Spleen (tissue), 7 donors: ENCODE data around the gene ADGRG1.

Experiments
- POLR2A ChIP-seq, 3 donors: fragments of 450-650 bp; IDR thresholded peaks; one replicate each; pipeline ENCODE4 v1.5.1; 2017; ENCODE audit warnings: antibody characterized with exemption in 3 of 3, mild to moderate bottlenecking in 1 of 3
- POLR2AphosphoS5 ChIP-seq, 3 donors: sonication (generic); formaldehyde crosslinking; IDR thresholded peaks; one replicate each; pipeline ENCODE4 v1.5.1; 2017; ENCODE audit warnings: antibody characterized with exemption in 3 of 3
- TF ChIP-seq, protein P1 (sequence below), 11 experiments: fragments of 200-600 bp in 7 of 11; fragments of 450-650 bp in 4 of 11; sonication (generic) in 4 of 11; IDR thresholded peaks in 8 of 11; conservative IDR thresholded peaks in 3 of 11; 1 replicate in 7 of 11; 2 replicates in 4 of 11; pipeline versions ENCODE4 v1.4.0 to v1.8.0; 2016 to 2021; ENCODE audit warnings: antibody characterized with exemption in 11 of 11, inconsistent platforms in 4 of 11, mild to moderate bottlenecking in 1 of 11
- donor health status: DM: no; HTN: no; CAD: no; lungs with moderate emphysema.
- donor health status: DM: no; HTN: no; CAD: no.
- donor health status: DM: no; HTN: no; CAD: no.

DNA sequence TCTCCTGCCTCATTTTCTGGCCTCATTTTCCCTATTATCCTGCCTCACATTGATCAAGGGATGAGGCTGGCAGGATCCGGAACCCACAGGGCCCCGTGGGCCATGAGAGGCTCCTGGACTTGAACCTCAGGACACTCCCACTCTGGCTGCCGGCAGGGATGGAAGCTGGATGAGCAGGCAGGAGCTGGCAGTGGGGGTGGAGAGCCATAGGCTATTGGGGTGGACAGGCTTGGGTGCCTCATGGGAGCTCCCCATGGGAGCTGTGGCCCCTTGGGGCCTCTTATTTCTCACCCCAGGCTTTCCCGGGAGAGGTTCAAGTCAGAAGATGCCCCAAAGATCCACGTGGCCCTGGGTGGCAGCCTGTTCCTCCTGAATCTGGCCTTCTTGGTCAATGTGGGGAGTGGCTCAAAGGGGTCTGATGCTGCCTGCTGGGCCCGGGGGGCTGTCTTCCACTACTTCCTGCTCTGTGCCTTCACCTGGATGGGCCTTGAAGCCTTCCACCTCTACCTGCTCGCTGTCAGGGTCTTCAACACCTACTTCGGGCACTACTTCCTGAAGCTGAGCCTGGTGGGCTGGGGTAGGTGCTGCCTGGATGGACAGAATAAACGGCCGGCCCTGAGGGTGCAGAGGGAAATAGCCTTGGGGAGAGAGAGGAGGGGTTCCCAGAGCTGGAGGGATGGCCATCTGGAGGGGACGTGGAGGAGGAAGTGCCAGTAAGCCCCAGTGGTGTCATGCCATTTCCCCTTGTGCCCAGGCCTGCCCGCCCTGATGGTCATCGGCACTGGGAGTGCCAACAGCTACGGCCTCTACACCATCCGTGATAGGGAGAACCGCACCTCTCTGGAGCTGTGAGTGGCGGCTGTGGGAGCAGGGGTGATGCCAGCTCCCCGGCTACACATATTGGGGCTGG is 55.5 kb downstream of the ADGRG1 start:
- no peak for TF ChIP-seq POLR2A (IDR thresholded peaks at IDR 0.05)
- TF ChIP-seq, protein P1, sequence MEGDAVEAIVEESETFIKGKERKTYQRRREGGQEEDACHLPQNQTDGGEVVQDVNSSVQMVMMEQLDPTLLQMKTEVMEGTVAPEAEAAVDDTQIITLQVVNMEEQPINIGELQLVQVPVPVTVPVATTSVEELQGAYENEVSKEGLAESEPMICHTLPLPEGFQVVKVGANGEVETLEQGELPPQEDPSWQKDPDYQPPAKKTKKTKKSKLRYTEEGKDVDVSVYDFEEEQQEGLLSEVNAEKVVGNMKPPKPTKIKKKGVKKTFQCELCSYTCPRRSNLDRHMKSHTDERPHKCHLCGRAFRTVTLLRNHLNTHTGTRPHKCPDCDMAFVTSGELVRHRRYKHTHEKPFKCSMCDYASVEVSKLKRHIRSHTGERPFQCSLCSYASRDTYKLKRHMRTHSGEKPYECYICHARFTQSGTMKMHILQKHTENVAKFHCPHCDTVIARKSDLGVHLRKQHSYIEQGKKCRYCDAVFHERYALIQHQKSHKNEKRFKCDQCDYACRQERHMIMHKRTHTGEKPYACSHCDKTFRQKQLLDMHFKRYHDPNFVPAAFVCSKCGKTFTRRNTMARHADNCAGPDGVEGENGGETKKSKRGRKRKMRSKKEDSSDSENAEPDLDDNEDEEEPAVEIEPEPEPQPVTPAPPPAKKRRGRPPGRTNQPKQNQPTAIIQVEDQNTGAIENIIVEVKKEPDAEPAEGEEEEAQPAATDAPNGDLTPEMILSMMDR (IDR thresholded peaks at IDR 0.05 in 8 of 11, conservative IDR thresholded peaks at IDR 0.05 in 3 of 11) = no peak
- TF ChIP-seq POLR2AphosphoS5 (IDR thresholded peaks at IDR 0.05) = no peak
